Measurements from ENCODE around the gene AKR1A1.
A peak's percentile ranks its signal among the peaks of the same experiment; 100 is the strongest.
"Not testable (repeated sequence)": the region's sequence is repeated elsewhere in the genome, so short reads cannot be mapped to it uniquely, and the experiment has no call there.

Gene AKR1A1

GRCh38 chr1:45523975-45524374 is 26.7 kb upstream of the AKR1A1 start:
- DNase-seq = not testable (repeated sequence)

- DNase-seq = no peak
These were observed 24.4 kb upstream of the AKR1A1 start for GRCh38 chr1:45526135-45526644.

- DNase-seq = no peak
These were observed 19.9 kb upstream of the AKR1A1 start for GRCh38 chr1:45530632-45531135.

- no peak for DNase-seq
These were observed 18.8 kb upstream of the AKR1A1 start for GRCh38 chr1:45531873-45532272.

- no peak for DNase-seq
These were observed 14.4 kb upstream of the AKR1A1 start for GRCh38 chr1:45535988-45536766.

- no peak for DNase-seq
These were observed 13.7 kb upstream of the AKR1A1 start for GRCh38 chr1:45536886-45537285.

GRCh38 chr1:45541193-45541592 is 9.4 kb upstream of the AKR1A1 start:
- DNase-seq = no peak

- no peak for DNase-seq
These were observed 8.0 kb upstream of the AKR1A1 start for GRCh38 chr1:45542591-45542990.

- peak; percentile 87 for DNase-seq
These were observed 6.8 kb upstream of the AKR1A1 start for GRCh38 chr1:45543581-45544417.

GRCh38 chr1:45544530-45544929 is 6.1 kb upstream of the AKR1A1 start:
- DNase-seq = no peak

GRCh38 chr1:45545019-45545493 is 5.6 kb upstream of the AKR1A1 start:
- DNase-seq = no peak

GRCh38 chr1:45545553-45546310 is 4.9 kb upstream of the AKR1A1 start:
- DNase-seq = no peak

GRCh38 chr1:45551684-45552083 is 1.1 kb downstream of the AKR1A1 start:
- no peak for DNase-seq

GRCh38 chr1:45552331-45552730 is 1.7 kb downstream of the AKR1A1 start:
- DNase-seq = no peak

GRCh38 chr1:45554198-45554597 is 3.6 kb downstream of the AKR1A1 start:
- DNase-seq = no peak

GRCh38 chr1:45557422-45557944 is 6.9 kb downstream of the AKR1A1 start:
- DNase-seq = no peak

- no peak for DNase-seq
These were observed 13.2 kb downstream of the AKR1A1 start for GRCh38 chr1:45563843-45564242.

- no peak for DNase-seq
These were observed 16.1 kb downstream of the AKR1A1 start for GRCh38 chr1:45566722-45567121.

- no peak for DNase-seq
These were observed 17.3 kb downstream of the AKR1A1 start for GRCh38 chr1:45567911-45568310.

GRCh38 chr1:45568421-45568820 is 17.8 kb downstream of the AKR1A1 start:
- no peak for DNase-seq

GRCh38 chr1:45569571-45569961 is 18.9 kb downstream of the AKR1A1 start:
- no peak for DNase-seq

GRCh38 chr1:45569962-45570581 is 19.4 kb downstream of the AKR1A1 start:
- peak; percentile 28 for DNase-seq
